ENCODE measurements around the gene EIF5AL1.
"Not testable (repeated sequence)": the region's sequence is repeated elsewhere in the genome, so short reads cannot be mapped to it uniquely, and the experiment has no call there.

EIF5AL1 gene

GRCh38 chr10:79533142-79533902 is 21.0 kb downstream of the EIF5AL1 start:
- not testable (repeated sequence) for H2AK5ac ChIP-seq (ENCODE audit: low read depth, low read length); DNase-seq (ENCODE audit: low spot score); H3K23ac ChIP-seq (ENCODE audit: low read depth, low read length, poor library complexity); H3K18ac ChIP-seq (ENCODE audit: low read length); H3K27me3 ChIP-seq (ENCODE audit: control insufficient read depth in 3 of 3, insufficient read depth in 3 of 3, low read depth in 1 of 3, low read length in 3 of 3); H3K4ac ChIP-seq (ENCODE audit: low read length); H3K9ac ChIP-seq (ENCODE audit: low read depth, low read length, poor library complexity); H2BK5ac ChIP-seq (ENCODE audit: low read length); H3K9me3 ChIP-seq (replicated peaks in 1 of 2; ENCODE audit: control insufficient read depth in 2 of 2, insufficient read depth in 1 of 2, low read depth in 1 of 2, low read length in 2 of 2); H4K8ac ChIP-seq (ENCODE audit: low read depth, low read length); H2BK15ac ChIP-seq (ENCODE audit: low read length); H4K91ac ChIP-seq (ENCODE audit: low read depth, low read length, poor library complexity); H3K14ac ChIP-seq (ENCODE audit: low read length); H2AFZ ChIP-seq (ENCODE audit: low read length); H3K4me1 ChIP-seq (ENCODE audit: control insufficient read depth in 2 of 2, insufficient read depth in 1 of 2, low read depth in 1 of 2, low read length in 2 of 2); H3K4me2 ChIP-seq (ENCODE audit: insufficient read depth, low read length, poor library complexity, severe bottlenecking); H3K4me3 ChIP-seq (ENCODE audit: low read length in 2 of 2); H3K36me3 ChIP-seq (replicated peaks in 1 of 2; ENCODE audit: control insufficient read depth in 2 of 2, insufficient read depth in 2 of 2, low read length in 2 of 2); H3K79me1 ChIP-seq (ENCODE audit: low read depth, low read length); H2BK120ac ChIP-seq (ENCODE audit: low read depth, low read length); H2BK12ac ChIP-seq (ENCODE audit: low read length); H3K27ac ChIP-seq (replicated peaks; ENCODE audit: low read length)
- no CpG with 5 or more reads among the region's 11 CpGs for WGBS, 2 donors (ENCODE audit: extremely low coverage in 2 of 2, insufficient read length in 2 of 2, insufficient replicate concordance in 1 of 2)

- H3K14ac ChIP-seq (ENCODE audit: low read length); H3K36me3 ChIP-seq (replicated peaks in 1 of 2; ENCODE audit: control insufficient read depth in 2 of 2, insufficient read depth in 2 of 2, low read length in 2 of 2); H3K27me3 ChIP-seq (ENCODE audit: control insufficient read depth in 3 of 3, insufficient read depth in 3 of 3, low read depth in 1 of 3, low read length in 3 of 3); H3K18ac ChIP-seq (ENCODE audit: low read length); H2BK120ac ChIP-seq (ENCODE audit: low read depth, low read length); H3K79me1 ChIP-seq (ENCODE audit: low read depth, low read length); H3K4me2 ChIP-seq (ENCODE audit: insufficient read depth, low read length, poor library complexity, severe bottlenecking); H2BK15ac ChIP-seq (ENCODE audit: low read length); H3K23ac ChIP-seq (ENCODE audit: low read depth, low read length, poor library complexity); H3K4me3 ChIP-seq (ENCODE audit: low read length in 2 of 2); DNase-seq (ENCODE audit: low spot score); H3K27ac ChIP-seq (replicated peaks; ENCODE audit: low read length); H2AFZ ChIP-seq (ENCODE audit: low read length); H2BK5ac ChIP-seq (ENCODE audit: low read length); H4K91ac ChIP-seq (ENCODE audit: low read depth, low read length, poor library complexity); H2BK12ac ChIP-seq (ENCODE audit: low read length); H3K9me3 ChIP-seq (replicated peaks in 1 of 2; ENCODE audit: control insufficient read depth in 2 of 2, insufficient read depth in 1 of 2, low read depth in 1 of 2, low read length in 2 of 2); H2AK5ac ChIP-seq (ENCODE audit: low read depth, low read length); H4K8ac ChIP-seq (ENCODE audit: low read depth, low read length); H3K9ac ChIP-seq (ENCODE audit: low read depth, low read length, poor library complexity); H3K4ac ChIP-seq (ENCODE audit: low read length); H3K4me1 ChIP-seq (ENCODE audit: control insufficient read depth in 2 of 2, insufficient read depth in 1 of 2, low read depth in 1 of 2, low read length in 2 of 2): not testable (repeated sequence)
- WGBS, 2 donors (ENCODE audit: extremely low coverage in 2 of 2, insufficient read length in 2 of 2, insufficient replicate concordance in 1 of 2), result no CpG with 5 or more reads among the region's 5 CpGs
Observed at GRCh38 chr10:79533903-79534175, 21.5 kb downstream of the EIF5AL1 start.

- not testable (repeated sequence) for H2BK12ac ChIP-seq (ENCODE audit: low read length); H3K9me3 ChIP-seq (replicated peaks in 1 of 2; ENCODE audit: control insufficient read depth in 2 of 2, insufficient read depth in 1 of 2, low read depth in 1 of 2, low read length in 2 of 2); H3K23ac ChIP-seq (ENCODE audit: low read depth, low read length, poor library complexity); H3K36me3 ChIP-seq (replicated peaks in 1 of 2; ENCODE audit: control insufficient read depth in 2 of 2, insufficient read depth in 2 of 2, low read length in 2 of 2); H2BK15ac ChIP-seq (ENCODE audit: low read length); H2BK120ac ChIP-seq (ENCODE audit: low read depth, low read length); H3K79me1 ChIP-seq (ENCODE audit: low read depth, low read length); H3K14ac ChIP-seq (ENCODE audit: low read length); H3K4me3 ChIP-seq (ENCODE audit: low read length in 2 of 2); H3K18ac ChIP-seq (ENCODE audit: low read length); H4K91ac ChIP-seq (ENCODE audit: low read depth, low read length, poor library complexity); H3K4me2 ChIP-seq (ENCODE audit: insufficient read depth, low read length, poor library complexity, severe bottlenecking); H3K4me1 ChIP-seq (ENCODE audit: control insufficient read depth in 2 of 2, insufficient read depth in 1 of 2, low read depth in 1 of 2, low read length in 2 of 2); H2AK5ac ChIP-seq (ENCODE audit: low read depth, low read length); H2BK5ac ChIP-seq (ENCODE audit: low read length); DNase-seq (ENCODE audit: low spot score); H2AFZ ChIP-seq (ENCODE audit: low read length); H3K9ac ChIP-seq (ENCODE audit: low read depth, low read length, poor library complexity); H3K27me3 ChIP-seq (ENCODE audit: control insufficient read depth in 3 of 3, insufficient read depth in 3 of 3, low read depth in 1 of 3, low read length in 3 of 3); H3K4ac ChIP-seq (ENCODE audit: low read length); H3K27ac ChIP-seq (replicated peaks; ENCODE audit: low read length); H4K8ac ChIP-seq (ENCODE audit: low read depth, low read length)
- WGBS, 2 donors (ENCODE audit: extremely low coverage in 2 of 2, insufficient read length in 2 of 2, insufficient replicate concordance in 1 of 2), result no CpG with 5 or more reads among the region's 6 CpGs
Observed at GRCh38 chr10:79538311-79538710, 26.0 kb downstream of the EIF5AL1 start.

GRCh38 chr10:79540930-79541329 is 28.6 kb downstream of the EIF5AL1 start:
- H3K9me3 ChIP-seq (replicated peaks in 1 of 2; ENCODE audit: control insufficient read depth in 2 of 2, insufficient read depth in 1 of 2, low read depth in 1 of 2, low read length in 2 of 2); H4K91ac ChIP-seq (ENCODE audit: low read depth, low read length, poor library complexity); H3K14ac ChIP-seq (ENCODE audit: low read length); H2BK5ac ChIP-seq (ENCODE audit: low read length); H2BK12ac ChIP-seq (ENCODE audit: low read length); H3K27ac ChIP-seq (replicated peaks; ENCODE audit: low read length); H3K36me3 ChIP-seq (replicated peaks in 1 of 2; ENCODE audit: control insufficient read depth in 2 of 2, insufficient read depth in 2 of 2, low read length in 2 of 2); H3K27me3 ChIP-seq (ENCODE audit: control insufficient read depth in 3 of 3, insufficient read depth in 3 of 3, low read depth in 1 of 3, low read length in 3 of 3); H3K4me3 ChIP-seq (ENCODE audit: low read length in 2 of 2); H3K79me1 ChIP-seq (ENCODE audit: low read depth, low read length); H3K4ac ChIP-seq (ENCODE audit: low read length); H3K4me2 ChIP-seq (ENCODE audit: insufficient read depth, low read length, poor library complexity, severe bottlenecking); H2AK5ac ChIP-seq (ENCODE audit: low read depth, low read length); H2AFZ ChIP-seq (ENCODE audit: low read length); H3K23ac ChIP-seq (ENCODE audit: low read depth, low read length, poor library complexity); DNase-seq (ENCODE audit: low spot score); H2BK120ac ChIP-seq (ENCODE audit: low read depth, low read length); H2BK15ac ChIP-seq (ENCODE audit: low read length); H3K4me1 ChIP-seq (ENCODE audit: control insufficient read depth in 2 of 2, insufficient read depth in 1 of 2, low read depth in 1 of 2, low read length in 2 of 2); H3K18ac ChIP-seq (ENCODE audit: low read length); H3K9ac ChIP-seq (ENCODE audit: low read depth, low read length, poor library complexity); H4K8ac ChIP-seq (ENCODE audit: low read depth, low read length): not testable (repeated sequence)
- no CpG with 5 or more reads among the region's 1 CpG for WGBS, 2 donors (ENCODE audit: extremely low coverage in 2 of 2, insufficient read length in 2 of 2, insufficient replicate concordance in 1 of 2)
